HCT116 (cell line): ENCODE results near the gene SPG7. TPM values are rescaled to one million over a fixed set of nuclear protein-coding genes. Genes with fewer than 3 reads are reported as not detected.

Source experiments
- ATAC-seq: fragments of 200-7000 bp; cut with Tn5 transposase; 2 replicates; pipeline ENCODE4 v1.9.1; 2020; ENCODE audit warnings: mild to moderate bottlenecking, moderate library complexity
- BruUV-seq: library from RNA; stranded (reverse); fragments of 400-500 nt; replicated peaks from 2 replicates; lab custom pipeline; 2021; lab: Mats Ljungman, UMichigan
- CTCF ChIA-PET: fragments of 300-600 bp; sonication (Branson Sonifier 250); formaldehyde crosslinking; loops from one replicate; lab custom pipeline; 2021; ENCODE audit warnings: antibody characterized with exemption; lab: Charles Lee
- POLR2A ChIA-PET: fragments of 300-600, 350-600 bp; sonication (Branson Sonifier 250); formaldehyde crosslinking; loops from one replicate; lab custom pipeline; 2021; ENCODE audit warnings: antibody characterized with exemption; lab: Charles Lee
- RAD21 ChIA-PET, 2 experiments: fragments of 300-600 bp; sonication (Branson Sonifier 250); formaldehyde crosslinking; loops; one replicate each; lab custom pipeline; 2023; ENCODE audit warnings: low total read pairs in 2 of 2; ENCODE audit not compliant: uncharacterized antibody in 2 of 2, unreplicated experiment in 2 of 2, low non-redundant PET in 1 of 2; lab: Charles Lee
- DNase-seq: peaks from one replicate; pipeline ENCODE4 v3.0.0-alpha.2; 2010; ENCODE audit warnings: low read depth, low spot score
- H2AFZ ChIP-seq: fragments of 200-600 bp; shearing (Covaris generic), sonication (generic); 2 replicates; pipeline ENCODE4 v1.6.1; 2017; ENCODE audit warnings: low read depth, mixed run types, mixed read lengths, antibody characterized with exemption, low read length; ENCODE audit not compliant: poor library complexity, severe bottlenecking
- H3K27ac ChIP-seq: 2 replicates; pipeline ENCODE4 v1.5.1; 2012; ENCODE audit warnings: low read depth, low read length
- H3K27me3 ChIP-seq: fragments of 200-600 bp; sonication (generic); 2 replicates; pipeline ENCODE4 v1.6.1; 2016; ENCODE audit warnings: mixed run types, low read length, mixed read lengths; ENCODE audit not compliant: insufficient read depth
- H3K36me3 ChIP-seq, 2 experiments: fragments of 200-500 bp in 1 of 2; fragments of 200-600 bp in 1 of 2; sonication (Bioruptor generic) in 1 of 2; sonication (generic) in 1 of 2; 2 replicates each; pipeline versions ENCODE4 v1.5.1 to v1.6.1; 2014 to 2016; ENCODE audit warnings: low read length in 2 of 2, inconsistent platforms in 1 of 2, mixed read lengths in 1 of 2, mixed run types in 1 of 2; ENCODE audit not compliant: insufficient read depth in 2 of 2, control insufficient read depth in 1 of 2
- H3K4me1 ChIP-seq, 2 experiments: fragments of 200-600 bp in 1 of 2; sonication (generic) in 1 of 2; 2 replicates each; pipeline versions ENCODE4 v1.5.1 to v1.6.1; 2012 to 2017; ENCODE audit warnings: low read length in 2 of 2, inconsistent platforms in 1 of 2, mild to moderate bottlenecking in 1 of 2, mixed read lengths in 1 of 2, mixed run types in 1 of 2, moderate library complexity in 1 of 2; ENCODE audit not compliant: insufficient read depth in 2 of 2, control insufficient read depth in 1 of 2
- H3K4me2 ChIP-seq: fragments of 200-600 bp; sonication (generic); 2 replicates; pipeline ENCODE4 v1.6.1; 2017; ENCODE audit warnings: mixed run types, low read length, mixed read lengths
- H3K4me3 ChIP-seq, 2 experiments: fragments of 200-600 bp in 1 of 2; sonication (generic) in 1 of 2; replicated peaks in 1 of 2; 2 replicates each; pipeline ENCODE4 v1.5.1; 2011 to 2016; ENCODE audit warnings: low read length in 2 of 2, control low read depth in 1 of 2, low read depth in 1 of 2, mild to moderate bottlenecking in 1 of 2, mixed read lengths in 1 of 2, mixed run types in 1 of 2
- H3K79me2 ChIP-seq: fragments of 200-600 bp; sonication (generic); 2 replicates; pipeline ENCODE4 v1.6.1; 2017; ENCODE audit warnings: mild to moderate bottlenecking, mixed run types, low read length, moderate library complexity, mixed read lengths; ENCODE audit not compliant: insufficient read depth
- H3K9ac ChIP-seq: fragments of 200-600 bp; sonication (generic); 2 replicates; pipeline ENCODE4 v1.6.1; 2016; ENCODE audit warnings: low read length, mixed read lengths
- H3K9me2 ChIP-seq: fragments of 200-600 bp; sonication (generic), shearing (Covaris generic); 2 replicates; pipeline ENCODE4 v1.6.1; 2017; ENCODE audit warnings: mixed run types, mild to moderate bottlenecking, moderate library complexity; ENCODE audit not compliant: insufficient read depth
- H3K9me3 ChIP-seq, 2 experiments: fragments of 200-500 bp in 1 of 2; fragments of 200-600 bp in 1 of 2; sonication (Bioruptor generic) in 1 of 2; sonication (generic) in 1 of 2; 2 replicates each; pipeline ENCODE4 v1.6.1; 2014 to 2017; ENCODE audit warnings: low read length in 2 of 2, mixed read lengths in 2 of 2, inconsistent platforms in 1 of 2, low read depth in 1 of 2, mild to moderate bottlenecking in 1 of 2, mixed run types in 1 of 2, moderate library complexity in 1 of 2; ENCODE audit not compliant: control insufficient read depth in 1 of 2, insufficient read depth in 1 of 2
- H4K20me1 ChIP-seq: fragments of 200-600 bp; sonication (generic), shearing (Covaris generic); 2 replicates; pipeline ENCODE4 v1.6.1; 2017; ENCODE audit warnings: mixed run types, mild to moderate bottlenecking, moderate library complexity; ENCODE audit not compliant: insufficient read depth
- ATF3 ChIP-seq: IDR thresholded peaks from 2 replicates; pipeline ENCODE4 v1.6.1; 2012
- CBX3 ChIP-seq: IDR thresholded peaks from 2 replicates; pipeline ENCODE4 v1.6.1; 2012; ENCODE audit warnings: low read depth
- CEBPB ChIP-seq: IDR thresholded peaks from 2 replicates; pipeline ENCODE4 v1.6.1; 2012; ENCODE audit warnings: low read depth
- EGR1 ChIP-seq: IDR thresholded peaks from 2 replicates; pipeline ENCODE4 v1.6.1; 2012; ENCODE audit warnings: low read depth
- ELF1 ChIP-seq: IDR thresholded peaks from 2 replicates; pipeline ENCODE4 v1.6.1; 2012; ENCODE audit warnings: low read depth, borderline replicate concordance
- EZH2 ChIP-seq: fragments of 200-600 bp; sonication (generic); IDR thresholded peaks from 2 replicates; pipeline ENCODE4 v1.6.1; 2017; ENCODE audit warnings: antibody characterized with exemption, mixed run types
- EZH2phosphoT487 ChIP-seq: fragments of 200-600 bp; IDR thresholded peaks from 2 replicates; pipeline ENCODE4 v1.6.1; 2018; ENCODE audit warnings: antibody characterized with exemption, borderline replicate concordance
- FOSL1 ChIP-seq: IDR thresholded peaks from 2 replicates; pipeline ENCODE4 v1.6.1; 2012; ENCODE audit warnings: low read depth
- JUND ChIP-seq: IDR thresholded peaks from 2 replicates; pipeline ENCODE4 v1.6.1; 2012
- MAX ChIP-seq: IDR thresholded peaks from 2 replicates; pipeline ENCODE4 v1.6.1; 2012
- POLR2A ChIP-seq: IDR thresholded peaks from 2 replicates; pipeline ENCODE4 v1.7.0; 2011; ENCODE audit warnings: borderline replicate concordance; ENCODE audit not compliant: insufficient read depth, insufficient read length; ENCODE audit errors: extremely low read depth
- RAD21 ChIP-seq: IDR thresholded peaks from 2 replicates; pipeline ENCODE4 v1.6.1; 2012; ENCODE audit warnings: low read depth, mild to moderate bottlenecking
- SIN3A ChIP-seq: IDR thresholded peaks from 2 replicates; pipeline ENCODE4 v1.6.1; 2012; ENCODE audit warnings: low read depth
- SP1 ChIP-seq: IDR thresholded peaks from 2 replicates; pipeline ENCODE4 v1.6.1; 2012; ENCODE audit warnings: low read depth
- SRF ChIP-seq: IDR thresholded peaks from 2 replicates; pipeline ENCODE4 v1.6.1; 2012; ENCODE audit warnings: low read depth
- YY1 ChIP-seq: IDR thresholded peaks from 2 replicates; pipeline ENCODE4 v1.6.1; 2011; ENCODE audit warnings: low read length, low read depth, moderate library complexity, mild to moderate bottlenecking; ENCODE audit not compliant: insufficient replicate concordance; ENCODE audit errors: extremely low read depth
- ZBTB33 ChIP-seq: IDR thresholded peaks from 2 replicates; pipeline ENCODE4 v1.6.1; 2011; ENCODE audit warnings: mild to moderate bottlenecking, low read length, moderate library complexity; ENCODE audit not compliant: insufficient replicate concordance; ENCODE audit errors: extremely low read depth
- ZFX ChIP-seq: fragments of 450-650 bp; IDR thresholded peaks from 2 replicates; pipeline ENCODE4 v1.6.1; 2017
- ZNF274 ChIP-seq: fragments of 200-500 bp; sonication (Bioruptor generic); IDR thresholded peaks from 2 replicates; pipeline ENCODE4 v1.6.1; 2014; ENCODE audit warnings: mild to moderate bottlenecking, low read depth, low read length, inconsistent platforms
- intact Hi-C: fragments of 100-400 bp; cut with micrococcal nuclease; formaldehyde crosslinking; loops from 2 replicates; pipeline ENCODE4 v1.10.0; 2022
- total RNA-seq: library from RNA; stranded (reverse); gene quantifications from one replicate; pipeline ENCODE4 v1.2.1, GENCODE V29; 2021; ENCODE audit not compliant: unreplicated experiment

The SPG7 gene
- total RNA-seq, 1 experiment from 2014 or later, result 116 TPM

- H3K4me2 ChIP-seq, result no peak overlapping the region
- CTCF ChIA-PET, result interaction anchor here (0.9 to 1.2 kb wide), 2 partner anchors 11 to 23 kb away, joined by 3 read pairs; no protein-coding TSS in a partner anchor
These were observed 80.4 kb downstream of the SPG7 start for GRCh38 chr16:89588413-89589109.

More at GRCh38 chr16:89588413-89589109, 80.4 kb downstream of the SPG7 start:
- Histone ChIP-seq H3K9ac (no peak overlapping the region), H2AFZ (no peak overlapping the region), H3K79me2 (peaks cover 7% of the 10 kb centered on the region; the same call in 1 of the 2 replicates), H3K9me2 (no peaks in the 10 kb centered on the region), H3K36me3 (peaks cover 16 to 48% of the 10 kb centered on the region in 2 experiments), H3K27ac (no peak overlapping the region; the same call in 1 of the 2 replicates), H3K4me1 (peaks cover 4 to 17% of the 10 kb centered on the region in 2 experiments; a peak in 3 of 4 replicates), H3K4me3 (no peak overlapping the region), H4K20me1 (no peaks in the 10 kb centered on the region; the same call in 1 of the 2 replicates), H3K9me3 (no peaks in the 10 kb centered on the region; a peak in 1 of 4 replicates), H3K27me3 (no peaks in the 10 kb centered on the region)
- ChIA-PET POLR2A (no interaction called here), RAD21 (no interaction called here)
- no TSS peak for BruUV-seq
- DNase-seq (no peak), ATAC-seq (no peak)
- intact Hi-C loops, result no loop called here
- TF ChIP-seq CEBPB, result no peak
- no peak for TF ChIP-seq ZBTB33
- TF ChIP-seq SP1, result no peak
- TF ChIP-seq EZH2phosphoT487, result no peak
- TF ChIP-seq ATF3, result no peak
- TF ChIP-seq MAX, result no peak
- TF ChIP-seq RAD21, result no peak
- TF ChIP-seq FOSL1, result no peak
- no peak for TF ChIP-seq YY1
- TF ChIP-seq SRF, result no peak
- TF ChIP-seq ELF1, result no peak
- no peak for TF ChIP-seq EGR1
- TF ChIP-seq EZH2, result no peak
- TF ChIP-seq CBX3, result no peak
- TF ChIP-seq ZFX, result no peak
- no peak for TF ChIP-seq POLR2A
- TF ChIP-seq ZNF274, result no peak
- no peak for TF ChIP-seq SIN3A
- TF ChIP-seq JUND, result no peak
